HepG2 (cell line): ENCODE results near the gene RAB8A. TPM values are rescaled to one million over a fixed set of nuclear protein-coding genes. Genes with fewer than 3 reads are reported as not detected.

ENCODE experiments used
- ATAC-seq: fragments of 200-7000 bp; cut with Tn5 transposase; 3 replicates; pipeline ENCODE4 v1.9.1; 2020; ENCODE audit warnings: mild to moderate bottlenecking, moderate library complexity
- BruUV-seq: library from RNA; stranded (reverse); fragments of 400-500 nt; replicated peaks from 2 replicates; lab custom pipeline; 2021; lab: Mats Ljungman, UMichigan
- CTCF ChIA-PET: fragments of 300-600 bp; formaldehyde crosslinking; extraction: SDS; loops from one replicate; lab custom pipeline; 2021; ENCODE audit warnings: low total read pairs, inconsistent platforms, low intra/inter-chr PET ratio; lab: Yijun Ruan, JAX
- POLR2A ChIA-PET: fragments of 350-600 bp; sonication (Branson Sonifier 250); formaldehyde crosslinking; loops from one replicate; lab custom pipeline; 2020; ENCODE audit warnings: antibody characterized with exemption, inconsistent platforms; lab: Yijun Ruan, JAX
- DNase-seq: peaks from one replicate; pipeline ENCODE4 v3.0.0-alpha.2; 2015; ENCODE audit warnings: low spot score
- FAIRE-seq: peaks from 3 replicates; lab custom pipeline; 2011; peaks lifted over from hg19 to GRCh38; lab: Jason Lieb, UNC
- H2AFZ ChIP-seq: one replicate; pipeline ENCODE4 v1.6.1; 2011; ENCODE audit warnings: low read length, inconsistent platforms
- H3K27ac ChIP-seq: fragments of 300-600 bp; 3 replicates; pipeline ENCODE4 v1.8.0; 2011; ENCODE audit warnings: mixed run types, mild to moderate bottlenecking, mixed read lengths, low read length, inconsistent platforms; ENCODE audit not compliant: insufficient read depth; ENCODE audit errors: extremely low read length
- H3K27me3 ChIP-seq, 2 experiments: fragments of 200-600 bp in 1 of 2; 2 replicates in 1 of 2; 3 replicates in 1 of 2; pipeline versions ENCODE4 v1.6.0 to v1.8.0; 2011; ENCODE audit warnings: low read length in 2 of 2, mild to moderate bottlenecking in 2 of 2, moderate library complexity in 2 of 2, inconsistent platforms in 1 of 2; ENCODE audit not compliant: insufficient read depth in 2 of 2, control insufficient read depth in 1 of 2
- H3K36me3 ChIP-seq, 2 experiments: fragments of 200-600 bp in 1 of 2; replicated peaks in 1 of 2; 2 replicates in 1 of 2; 3 replicates in 1 of 2; pipeline versions ENCODE4 v1.5.1 to v1.8.0; 2011; ENCODE audit warnings: low read length in 2 of 2, inconsistent platforms in 1 of 2; ENCODE audit not compliant: insufficient read depth in 2 of 2, control insufficient read depth in 1 of 2
- H3K4me1 ChIP-seq: 2 replicates; pipeline ENCODE4 v1.5.1; 2012; ENCODE audit warnings: low read length, inconsistent platforms; ENCODE audit not compliant: insufficient read depth
- H3K4me2 ChIP-seq: 2 replicates; pipeline ENCODE4 v1.6.0; 2011; ENCODE audit warnings: low read depth, low read length, inconsistent platforms
- H3K4me3 ChIP-seq, 3 experiments: fragments of 200-600 bp in 1 of 3; sonication (generic), shearing (Covaris generic) in 1 of 3; replicated peaks in 1 of 3; 2 replicates each; pipeline ENCODE4 v1.5.1; 2011 to 2016; ENCODE audit warnings: low read length in 3 of 3, inconsistent platforms in 2 of 3, low read depth in 2 of 3, mild to moderate bottlenecking in 2 of 3, control low read depth in 1 of 3, mixed read lengths in 1 of 3; ENCODE audit not compliant: insufficient read depth in 1 of 3
- H3K79me2 ChIP-seq: one replicate; pipeline ENCODE4 v1.6.1; 2011; ENCODE audit warnings: low read length, inconsistent platforms; ENCODE audit not compliant: insufficient read depth
- H3K9ac ChIP-seq: 2 replicates; pipeline ENCODE4 v1.6.0; 2011; ENCODE audit warnings: mild to moderate bottlenecking, low read depth, low read length, inconsistent platforms; ENCODE audit not compliant: insufficient read depth
- H3K9me3 ChIP-seq: 2 replicates; pipeline ENCODE4 v1.5.1; 2012; ENCODE audit warnings: mild to moderate bottlenecking, low read length
- H4K20me1 ChIP-seq: 2 replicates; pipeline ENCODE4 v1.6.0; 2011; ENCODE audit warnings: inconsistent platforms, mild to moderate bottlenecking, low read length, moderate library complexity; ENCODE audit not compliant: insufficient read depth
- DDIT3 ChIP-seq: sonication (generic); formaldehyde crosslinking; IDR thresholded peaks from 2 replicates; pipeline ENCODE4 v1.4.0; 2020; ENCODE audit warnings: mild to moderate bottlenecking, missing genetic modification reagents
- EED ChIP-seq: sonication (generic); formaldehyde crosslinking; IDR thresholded peaks from 2 replicates; pipeline ENCODE4 v1.5.0; 2020; ENCODE audit warnings: mild to moderate bottlenecking, missing genetic modification reagents
- HHEX ChIP-seq: IDR thresholded peaks from 2 replicates; pipeline ENCODE4 v1.6.1; 2016; ENCODE audit warnings: control low read depth
- IKZF4 ChIP-seq: sonication (generic); formaldehyde crosslinking; IDR thresholded peaks from 2 replicates; pipeline ENCODE4 v1.5.1; 2020; ENCODE audit warnings: borderline replicate concordance, mild to moderate bottlenecking, low read depth, missing genetic modification reagents; ENCODE audit errors: not compliant biosample characterization
- PRDM15 ChIP-seq: sonication (generic); formaldehyde crosslinking; IDR thresholded peaks from 2 replicates; pipeline ENCODE4 v1.4.0; 2020; ENCODE audit warnings: missing genetic modification reagents
- ZBTB33 ChIP-seq: sonication (generic); formaldehyde crosslinking; IDR thresholded peaks from 2 replicates; pipeline ENCODE4 v1.4.0; 2020; ENCODE audit warnings: missing genetic modification reagents
- ZNF280B ChIP-seq: sonication (generic); formaldehyde crosslinking; IDR thresholded peaks from 2 replicates; pipeline ENCODE4 v1.5.0; 2020; ENCODE audit warnings: missing genetic modification reagents, mild to moderate bottlenecking, borderline replicate concordance
- ZNF577 ChIP-seq: sonication (generic); formaldehyde crosslinking; IDR thresholded peaks from 2 replicates; pipeline ENCODE4 v1.4.0; 2020; ENCODE audit warnings: mild to moderate bottlenecking, low read depth, missing genetic modification reagents, borderline replicate concordance
- ZNF691 ChIP-seq: sonication (generic); formaldehyde crosslinking; IDR thresholded peaks from 2 replicates; pipeline ENCODE4 v1.4.0; 2020; ENCODE audit warnings: missing genetic modification reagents, low read depth, mild to moderate bottlenecking, borderline replicate concordance
- ZNF746 ChIP-seq: sonication (generic); formaldehyde crosslinking; IDR thresholded peaks from 2 replicates; pipeline ENCODE4 v1.8.0; 2022; ENCODE audit warnings: mild to moderate bottlenecking, missing genetic modification reagents
- ZNF775 ChIP-seq: sonication (generic); formaldehyde crosslinking; IDR thresholded peaks from 2 replicates; pipeline ENCODE4 v1.4.0; 2020; ENCODE audit warnings: missing genetic modification reagents, mild to moderate bottlenecking, moderate library complexity, borderline replicate concordance
- ZNF878 ChIP-seq: sonication (generic); formaldehyde crosslinking; IDR thresholded peaks from 2 replicates; pipeline ENCODE4 v1.8.1; 2023; ENCODE audit warnings: mild to moderate bottlenecking, missing genetic modification reagents, moderate library complexity
- WGBS: methylation state at CpG from one replicate; pipeline ENCODE4 v1.1.6; 2017; ENCODE audit warnings: low lambda C conversion rate; 5-methylcytosine and 5-hydroxymethylcytosine counted together
- in situ Hi-C: cut with HindIII; loops from 2 replicates; pipeline ENCODE4 v1.10.0; 2017; ENCODE audit warnings: low pct_unique_long_range_greater_than_20kb; ENCODE audit not compliant: extremely low pct_ligation_motif_present
- intact Hi-C: fragments of 100-400 bp; cut with micrococcal nuclease; formaldehyde crosslinking; loops from one replicate; pipeline ENCODE4 v1.10.0; 2022; ENCODE audit not compliant: unreplicated experiment
- polyA plus RNA-seq, 8 experiments: library from polyadenylated mRNA; depleted of rRNA in 3 of 8; stranded (reverse) in 7 of 8; unstranded in 1 of 8; fragments of >200 nt; fragmentation: Illumina TruSeq in 4 of 8; extraction: Trizol in 4 of 8; gene quantifications; 2 replicates each; pipeline versions ENCODE4 v1.2.1 to v1.2.3, GENCODE V29; 2011 to 2016; ENCODE audit warnings: low read depth in 4 of 8, missing spikeins in 1 of 8, mixed read lengths in 1 of 8; ENCODE audit not compliant: insufficient read depth in 1 of 8
- total RNA-seq, 5 experiments: library from RNA; depleted of rRNA; stranded (reverse); fragments of >200 nt; fragmentation: Illumina TruSeq; extraction: Trizol; gene quantifications; 2 replicates each; pipeline ENCODE4 v1.2.3, GENCODE V29; 2016; ENCODE audit warnings: low read depth in 1 of 5

The RAB8A gene
- total and polyA plus RNA-seq, 2 of the 13 experiments (the other 11 are each of a cell fraction or from before 2014, with no cell fraction given): 36.7 to 45.0 TPM

GRCh38 chr19:16062789-16063188 is 48.9 kb upstream of the RAB8A start:
- Histone ChIP-seq H3K27ac (no peak overlapping the region), H3K79me2 (no peaks in the 10 kb centered on the region), H3K36me3 (no peaks in the 10 kb centered on the region), H4K20me1 (no peaks in the 10 kb centered on the region), H3K9ac (no peak overlapping the region), H3K27me3 (no peaks in the 10 kb centered on the region), H3K4me1 (peaks cover 25% of the 10 kb centered on the region), H3K4me3 (no peak overlapping the region), H2AFZ (no peak overlapping the region), H3K4me2 (no peak overlapping the region), H3K9me3 (no peaks in the 10 kb centered on the region; the same call in 1 of the 2 replicates)
- ChIA-PET CTCF (interaction anchor here (1.4 kb wide), 1 partner anchor 123 kb away, joined by 3 read pairs; the partner anchor contains the start of gene FAM32A), POLR2A (interaction anchor here (2.3 kb wide), 1 partner anchor 123 kb away, joined by 6 read pairs; the partner anchor contains the start of gene FAM32A)
- intact Hi-C loops (no loop called here), in situ Hi-C loops (no loop called here)
- peak; percentile 76 for FAIRE-seq
- ATAC-seq: peak; percentile 40; the same call in 2 of the 3 replicates
- 67% methylated on average over 2 of the region's 2 CpGs for WGBS
- no peak for DNase-seq
- no TSS peak for BruUV-seq
- TF ChIP-seq IKZF4 (no peak), ZNF746 (no peak), ZNF775 (CRISPR knock-in tag) (no peak), ZBTB33 (CRISPR knock-in tag) (0 out of 2 replicates have a peak, but pooled peaks have one; percentile 11), ZNF878 (no peak), ZNF280B (CRISPR knock-in tag) (no peak), ZNF691 (CRISPR knock-in tag) (no peak), HHEX (CRISPR knock-in tag) (no peak), DDIT3 (CRISPR knock-in tag) (no peak), EED (CRISPR knock-in tag) (no peak), PRDM15 (no peak), ZNF577 (CRISPR knock-in tag) (no peak)
